ENCODE data around the gene ATG16L2.
"Not testable (repeated sequence)": the region's sequence is repeated elsewhere in the genome, so short reads cannot be mapped to it uniquely, and the experiment has no call there.

ATG16L2 gene

DNA sequence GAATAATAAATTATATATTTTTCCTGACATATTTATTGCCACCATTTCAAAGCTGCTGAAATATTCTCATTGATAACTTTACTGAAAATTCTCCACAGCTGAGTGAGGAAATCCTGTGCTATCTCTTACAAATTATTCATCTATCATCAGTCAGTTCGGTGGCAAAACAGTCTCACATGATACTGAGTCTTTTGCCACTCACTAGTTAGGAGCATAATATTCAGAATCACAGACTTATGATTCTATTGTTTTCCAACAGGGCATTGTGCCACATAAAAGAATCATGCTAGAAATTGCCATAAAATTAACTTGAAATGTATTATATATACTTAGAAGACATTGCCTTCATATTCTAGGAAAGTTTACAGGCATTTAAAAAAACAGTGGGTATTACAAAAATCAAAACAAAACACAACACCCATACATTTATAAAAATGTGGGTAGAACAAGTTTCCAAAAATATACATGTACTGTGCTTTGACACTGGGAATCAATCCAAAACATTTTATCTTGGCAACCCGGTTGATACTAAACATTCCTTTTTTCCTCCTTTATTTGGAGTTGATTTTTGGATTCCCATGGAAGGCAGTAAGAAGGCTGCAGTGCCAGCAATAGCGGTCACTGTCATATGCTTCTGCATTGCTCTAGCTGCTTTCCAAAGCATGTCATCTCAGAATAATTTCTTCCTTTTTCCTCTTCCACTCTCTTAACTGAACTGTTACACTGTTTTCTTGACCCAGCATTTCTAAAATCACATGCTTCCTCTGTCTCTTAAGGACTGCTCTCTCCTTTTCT is 42.5 kb downstream of the ATG16L2 start:
- H3K27ac ChIP-seq (replicated peaks), result no peak overlapping the region
- DNase-seq (ENCODE audit: low read depth in 1 of 2, low spot score in 1 of 2), result no peak
- H3K4me3 ChIP-seq (replicated peaks; ENCODE audit: insufficient read depth, low read length), result no peak overlapping the region
- H3K27me3 ChIP-seq (ENCODE audit: insufficient read depth, poor library complexity, severe bottlenecking), result no peaks in the 10 kb centered on the region
- TF ChIP-seq GABPA (IDR thresholded peaks at IDR 0.05; ENCODE audit: low read depth) (no peak), POLR2AphosphoS5 (IDR thresholded peaks at IDR 0.05; ENCODE audit: low read depth) (no peak), CTCF (IDR thresholded peaks at IDR 0.05; ENCODE audit: insufficient read depth, low read length) (no peak), SPI1 (IDR thresholded peaks at IDR 0.05; ENCODE audit: borderline replicate concordance, low read depth) (no peak)
- TF ChIP-seq, protein P1, sequence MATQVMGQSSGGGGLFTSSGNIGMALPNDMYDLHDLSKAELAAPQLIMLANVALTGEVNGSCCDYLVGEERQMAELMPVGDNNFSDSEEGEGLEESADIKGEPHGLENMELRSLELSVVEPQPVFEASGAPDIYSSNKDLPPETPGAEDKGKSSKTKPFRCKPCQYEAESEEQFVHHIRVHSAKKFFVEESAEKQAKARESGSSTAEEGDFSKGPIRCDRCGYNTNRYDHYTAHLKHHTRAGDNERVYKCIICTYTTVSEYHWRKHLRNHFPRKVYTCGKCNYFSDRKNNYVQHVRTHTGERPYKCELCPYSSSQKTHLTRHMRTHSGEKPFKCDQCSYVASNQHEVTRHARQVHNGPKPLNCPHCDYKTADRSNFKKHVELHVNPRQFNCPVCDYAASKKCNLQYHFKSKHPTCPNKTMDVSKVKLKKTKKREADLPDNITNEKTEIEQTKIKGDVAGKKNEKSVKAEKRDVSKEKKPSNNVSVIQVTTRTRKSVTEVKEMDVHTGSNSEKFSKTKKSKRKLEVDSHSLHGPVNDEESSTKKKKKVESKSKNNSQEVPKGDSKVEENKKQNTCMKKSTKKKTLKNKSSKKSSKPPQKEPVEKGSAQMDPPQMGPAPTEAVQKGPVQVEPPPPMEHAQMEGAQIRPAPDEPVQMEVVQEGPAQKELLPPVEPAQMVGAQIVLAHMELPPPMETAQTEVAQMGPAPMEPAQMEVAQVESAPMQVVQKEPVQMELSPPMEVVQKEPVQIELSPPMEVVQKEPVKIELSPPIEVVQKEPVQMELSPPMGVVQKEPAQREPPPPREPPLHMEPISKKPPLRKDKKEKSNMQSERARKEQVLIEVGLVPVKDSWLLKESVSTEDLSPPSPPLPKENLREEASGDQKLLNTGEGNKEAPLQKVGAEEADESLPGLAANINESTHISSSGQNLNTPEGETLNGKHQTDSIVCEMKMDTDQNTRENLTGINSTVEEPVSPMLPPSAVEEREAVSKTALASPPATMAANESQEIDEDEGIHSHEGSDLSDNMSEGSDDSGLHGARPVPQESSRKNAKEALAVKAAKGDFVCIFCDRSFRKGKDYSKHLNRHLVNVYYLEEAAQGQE (IDR thresholded peaks at IDR 0.05; ENCODE audit: insufficient replicate concordance, low read depth), result no peak

GRCh38 chr11:72858267-72858666 is 44.1 kb downstream of the ATG16L2 start:
- H3K27ac ChIP-seq (replicated peaks); H3K4me3 ChIP-seq (replicated peaks; ENCODE audit: insufficient read depth, low read length); H3K27me3 ChIP-seq (ENCODE audit: insufficient read depth, poor library complexity, severe bottlenecking); DNase-seq (ENCODE audit: low read depth in 1 of 2, low spot score in 1 of 2): not testable (repeated sequence)

GRCh38 chr11:72859126-72859525 is 44.9 kb downstream of the ATG16L2 start:
- no peak overlapping the region for H3K4me3 ChIP-seq (replicated peaks; ENCODE audit: insufficient read depth, low read length)
- no peak overlapping the region for H3K27ac ChIP-seq (replicated peaks)
- no peaks in the 10 kb centered on the region for H3K27me3 ChIP-seq (ENCODE audit: insufficient read depth, poor library complexity, severe bottlenecking)
- DNase-seq (ENCODE audit: low read depth in 1 of 2, low spot score in 1 of 2), result no peak
- TF ChIP-seq GABPA (IDR thresholded peaks at IDR 0.05; ENCODE audit: low read depth) (no peak), SPI1 (IDR thresholded peaks at IDR 0.05; ENCODE audit: borderline replicate concordance, low read depth) (no peak), POLR2AphosphoS5 (IDR thresholded peaks at IDR 0.05; ENCODE audit: low read depth) (no peak), CTCF (IDR thresholded peaks at IDR 0.05; ENCODE audit: insufficient read depth, low read length) (no peak)
- TF ChIP-seq, protein P1 (IDR thresholded peaks at IDR 0.05; ENCODE audit: insufficient replicate concordance, low read depth), result no peak

GRCh38 chr11:72860010-72860409 is 45.8 kb downstream of the ATG16L2 start:
- Histone ChIP-seq H3K27ac (replicated peaks) (no peak overlapping the region), H3K27me3 (ENCODE audit: insufficient read depth, poor library complexity, severe bottlenecking) (no peaks in the 10 kb centered on the region), H3K4me3 (replicated peaks; ENCODE audit: insufficient read depth, low read length) (no peak overlapping the region)
- no peak for DNase-seq (ENCODE audit: low read depth in 1 of 2, low spot score in 1 of 2)
- TF ChIP-seq GABPA (IDR thresholded peaks at IDR 0.05; ENCODE audit: low read depth) (no peak), POLR2AphosphoS5 (IDR thresholded peaks at IDR 0.05; ENCODE audit: low read depth) (no peak), SPI1 (IDR thresholded peaks at IDR 0.05; ENCODE audit: borderline replicate concordance, low read depth) (no peak), CTCF (IDR thresholded peaks at IDR 0.05; ENCODE audit: insufficient read depth, low read length) (no peak)
- TF ChIP-seq, protein P1 (IDR thresholded peaks at IDR 0.05; ENCODE audit: insufficient replicate concordance, low read depth), result no peak

All from HL-60 (cell line).